Left lung (tissue), 10 donors: ENCODE data around the gene ASB5. TPM values are rescaled to one million over a fixed set of nuclear protein-coding genes. Genes with fewer than 3 reads are reported as not detected.

ENCODE experiments used
- ATAC-seq: fragments of 200-7000 bp; cut with Tn5 transposase; one replicate; pipeline ENCODE4 v1.9.1; 2020; ENCODE audit warnings: moderate library complexity
- DNase-seq, 4 donors: peaks; one replicate each; pipeline ENCODE4 v3.0.0-alpha.2; 2013 to 2020
- H3K27ac ChIP-seq, 2 donors: fragments of 200-600 bp; sonication (generic) in 1 of 2; one replicate each; pipeline versions ENCODE4 v1.5.0 to v1.8.0; 2020 to 2021
- H3K27me3 ChIP-seq, 2 donors: fragments of 200-600 bp; sonication (generic) in 1 of 2; one replicate each; pipeline versions ENCODE4 v1.5.0 to v1.8.0; 2020 to 2021
- H3K36me3 ChIP-seq, 2 donors: fragments of 200-600 bp; sonication (generic) in 1 of 2; one replicate each; pipeline versions ENCODE4 v1.5.0 to v1.8.0; 2020 to 2021
- H3K4me1 ChIP-seq, 2 donors: fragments of 200-600 bp; one replicate each; pipeline ENCODE4 v1.8.0; 2021
- H3K4me3 ChIP-seq, 2 donors: fragments of 200-600 bp; sonication (generic) in 1 of 2; one replicate each; pipeline versions ENCODE4 v1.5.0 to v1.8.0; 2020 to 2021; ENCODE audit warnings: mild to moderate bottlenecking in 1 of 2
- H3K9me3 ChIP-seq, 2 donors: fragments of 200-600 bp; sonication (generic) in 1 of 2; one replicate each; pipeline versions ENCODE4 v1.5.0 to v1.8.0; 2020 to 2021
- CTCF ChIP-seq, 2 donors: fragments of 200-600 bp; sonication (generic) in 1 of 2; IDR thresholded peaks; one replicate each; pipeline versions ENCODE4 v1.5.0 to v1.8.0; 2021; ENCODE audit warnings: antibody characterized with exemption in 2 of 2
- intact Hi-C, 2 donors: fragments of 100-400 bp; cut with DNase I; formaldehyde crosslinking; loops; one replicate each; pipeline versions ENCODE4 v1.11.2 to v1.14.2; 2022
- polyA plus RNA-seq, 6 donors: library from polyadenylated mRNA; unstranded; fragments of 120-200 nt; gene quantifications; one replicate each; pipeline ENCODE4 v1.2.1, GENCODE V29; 2013; ENCODE audit not compliant: insufficient read length in 6 of 6
- total RNA-seq, 2 donors: library from RNA; stranded (reverse); fragmentation: NEBNext Ultra II Directional; extraction: Animal tissue kit (Norgen Biotek cat#: 25700); gene quantifications; one replicate each; pipeline ENCODE4 v1.2.1, GENCODE V29; 2021
- donor health status: DM: no; HTN: yes; CAD: no.
- donor health status: DM: no; HTN: no; CAD: no.

The ASB5 gene
- total and polyA plus RNA-seq, 8 donors, result 0.18 to 0.28 (median 0.24) TPM; not detected in 3

GRCh38 chr4:176241703-176242102 is 27.3 kb downstream of the ASB5 start:
- H3K4me3 ChIP-seq, result no peak overlapping the region
- no peak for TF ChIP-seq CTCF (IDR thresholded peaks at IDR 0.05)
- no peak overlapping the region for H3K27ac ChIP-seq
- DNase-seq, result no peak
- H3K4me1 ChIP-seq, result no peaks in the 10 kb centered on the region
- intact Hi-C loops, result no loop called here
- no peak for ATAC-seq
- H3K36me3 ChIP-seq, result no peaks in the 10 kb centered on the region
- no peaks in the 10 kb centered on the region for H3K9me3 ChIP-seq
- no peaks in the 10 kb centered on the region for H3K27me3 ChIP-seq

DNA sequence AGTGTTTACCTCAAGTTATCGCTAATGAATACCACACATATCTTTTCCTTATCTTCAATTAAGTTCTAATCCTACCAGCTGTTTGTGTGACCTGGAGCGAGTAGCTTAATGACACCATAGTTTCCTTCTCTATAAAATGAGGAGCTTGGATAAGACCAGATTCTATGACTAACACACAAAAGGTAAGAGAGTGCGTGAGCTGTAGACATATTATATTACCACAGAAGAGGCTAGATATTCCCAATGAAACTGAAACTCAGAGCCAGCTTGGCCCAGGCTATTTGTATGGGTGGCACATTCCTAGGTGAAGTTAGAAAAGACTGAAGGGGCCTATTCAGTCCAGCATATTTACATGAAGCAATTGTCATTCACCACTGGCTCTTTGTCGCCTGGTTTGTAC is 30.2 kb downstream of the ASB5 start:
- Histone ChIP-seq H3K27ac (no peak overlapping the region), H3K4me1 (no peaks in the 10 kb centered on the region), H3K4me3 (no peak overlapping the region), H3K36me3 (no peaks in the 10 kb centered on the region), H3K9me3 (no peaks in the 10 kb centered on the region), H3K27me3 (no peaks in the 10 kb centered on the region)
- ATAC-seq (no peak), DNase-seq (no peak)
- TF ChIP-seq CTCF (IDR thresholded peaks at IDR 0.05), result no peak
- intact Hi-C loops, result no loop called here

DNA sequence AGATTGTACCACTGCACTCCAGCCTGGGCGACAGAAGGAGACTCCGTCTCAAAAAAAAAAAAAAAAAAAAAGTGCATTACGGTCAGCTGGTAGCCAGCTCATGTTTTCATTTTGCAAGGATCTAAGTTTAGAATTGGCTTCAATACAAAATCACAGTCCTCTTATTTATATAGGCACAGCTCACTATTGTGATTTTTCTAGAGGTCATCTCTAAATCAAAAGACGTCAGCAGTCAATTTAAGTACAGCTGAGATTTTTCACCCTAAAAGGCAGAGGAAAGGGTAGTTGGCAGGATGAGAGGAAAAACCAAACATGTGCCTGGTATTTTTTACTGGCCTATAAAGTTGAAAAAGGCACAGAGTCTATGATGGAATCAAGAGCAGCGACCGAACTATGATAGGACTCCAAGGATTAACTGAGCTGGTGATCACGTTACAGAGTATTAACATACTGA is 30.8 kb downstream of the ASB5 start:
- peak in 2 of 4 donors; percentile 28 to 30 for DNase-seq
- H3K36me3 ChIP-seq, result no peaks in the 10 kb centered on the region
- no peaks in the 10 kb centered on the region for H3K4me1 ChIP-seq
- intact Hi-C loops, result no loop called here
- H3K27me3 ChIP-seq, result no peaks in the 10 kb centered on the region
- no peak for TF ChIP-seq CTCF (IDR thresholded peaks at IDR 0.05)
- ATAC-seq, result no peak
- no peak overlapping the region for H3K27ac ChIP-seq
- no peaks in the 10 kb centered on the region for H3K9me3 ChIP-seq
- no peak overlapping the region for H3K4me3 ChIP-seq

GRCh38 chr4:176236946-176237345 is 32.1 kb downstream of the ASB5 start:
- H3K9me3 ChIP-seq, result no peaks in the 10 kb centered on the region
- no peaks in the 10 kb centered on the region for H3K36me3 ChIP-seq
- ATAC-seq (no peak), DNase-seq (no peak)
- no peak overlapping the region for H3K4me3 ChIP-seq
- intact Hi-C loops, result no loop called here
- TF ChIP-seq CTCF (IDR thresholded peaks at IDR 0.05), result no peak
- no peak overlapping the region for H3K27ac ChIP-seq
- H3K4me1 ChIP-seq, result no peaks in the 10 kb centered on the region
- no peaks in the 10 kb centered on the region for H3K27me3 ChIP-seq

GRCh38 chr4:176230836-176231235 is 38.2 kb downstream of the ASB5 start:
- no peaks in the 10 kb centered on the region for H3K9me3 ChIP-seq
- intact Hi-C loops, result no loop called here
- H3K36me3 ChIP-seq, result no peaks in the 10 kb centered on the region
- no peaks in the 10 kb centered on the region for H3K27me3 ChIP-seq
- H3K4me3 ChIP-seq, result no peak overlapping the region
- H3K4me1 ChIP-seq, result no peaks in the 10 kb centered on the region
- H3K27ac ChIP-seq, result no peak overlapping the region
- ATAC-seq (no peak), DNase-seq (no peak)
- TF ChIP-seq CTCF (IDR thresholded peaks at IDR 0.05), result no peak
